Neural crest cell (in vitro differentiated cells): ENCODE data around the gene CACTIN. TPM values are rescaled to one million over a fixed set of nuclear protein-coding genes. Genes with fewer than 3 reads are reported as not detected.

ENCODE experiments used
- DNase-seq: peaks from one replicate; pipeline ENCODE4 v3.0.0; 2021; ENCODE audit warnings: low read depth, mixed read lengths, low spot score
- H3K27ac Mint-ChIP-seq: one replicate; pipeline ENCODE4 v1.8.0; 2021; ENCODE audit warnings: mild to moderate bottlenecking, mixed read lengths; ENCODE audit not compliant: unreplicated experiment
- H3K27me3 Mint-ChIP-seq: 2 replicates; pipeline ENCODE4 v1.8.0; 2021; ENCODE audit warnings: low read depth, mild to moderate bottlenecking, mixed read lengths
- H3K36me3 Mint-ChIP-seq: 2 replicates; pipeline ENCODE4 v1.8.0; 2021; ENCODE audit warnings: low read depth, mild to moderate bottlenecking, mixed read lengths
- H3K4me1 Mint-ChIP-seq: 2 replicates; pipeline ENCODE4 v1.8.0; 2021; ENCODE audit warnings: mixed read lengths
- H3K4me3 Mint-ChIP-seq: one replicate; pipeline ENCODE4 v1.8.0; 2021; ENCODE audit warnings: mild to moderate bottlenecking, mixed read lengths
- H3K9me3 Mint-ChIP-seq: 2 replicates; pipeline ENCODE4 v1.8.0; 2021; ENCODE audit warnings: mixed read lengths
- total RNA-seq: library from RNA; stranded (reverse); gene quantifications from 2 replicates; pipeline ENCODE4 v1.2.1, GENCODE V29; 2021
- TF ChIP-seq, protein P1 (sequence below): fragments of 200-600 bp; sonication (generic); conservative IDR thresholded peaks from 2 replicates; pipeline ENCODE4 v1.5.0; 2021; ENCODE audit warnings: antibody characterized with exemption, mild to moderate bottlenecking

CACTIN gene
- total RNA-seq, 1 donor from 2014 or later: 33.5 TPM

GRCh38 chr19:3658870-3659745, 32.5 kb upstream of the CACTIN start:
- H3K27ac Mint-ChIP-seq: no peak overlapping the region
- H3K9me3 Mint-ChIP-seq: no peaks in the 10 kb centered on the region
- H3K27me3 Mint-ChIP-seq: no peaks in the 10 kb centered on the region
- H3K4me3 Mint-ChIP-seq: no peak overlapping the region
- H3K4me1 Mint-ChIP-seq: no peaks in the 10 kb centered on the region
- DNase-seq: no peak
- TF ChIP-seq, protein P1, sequence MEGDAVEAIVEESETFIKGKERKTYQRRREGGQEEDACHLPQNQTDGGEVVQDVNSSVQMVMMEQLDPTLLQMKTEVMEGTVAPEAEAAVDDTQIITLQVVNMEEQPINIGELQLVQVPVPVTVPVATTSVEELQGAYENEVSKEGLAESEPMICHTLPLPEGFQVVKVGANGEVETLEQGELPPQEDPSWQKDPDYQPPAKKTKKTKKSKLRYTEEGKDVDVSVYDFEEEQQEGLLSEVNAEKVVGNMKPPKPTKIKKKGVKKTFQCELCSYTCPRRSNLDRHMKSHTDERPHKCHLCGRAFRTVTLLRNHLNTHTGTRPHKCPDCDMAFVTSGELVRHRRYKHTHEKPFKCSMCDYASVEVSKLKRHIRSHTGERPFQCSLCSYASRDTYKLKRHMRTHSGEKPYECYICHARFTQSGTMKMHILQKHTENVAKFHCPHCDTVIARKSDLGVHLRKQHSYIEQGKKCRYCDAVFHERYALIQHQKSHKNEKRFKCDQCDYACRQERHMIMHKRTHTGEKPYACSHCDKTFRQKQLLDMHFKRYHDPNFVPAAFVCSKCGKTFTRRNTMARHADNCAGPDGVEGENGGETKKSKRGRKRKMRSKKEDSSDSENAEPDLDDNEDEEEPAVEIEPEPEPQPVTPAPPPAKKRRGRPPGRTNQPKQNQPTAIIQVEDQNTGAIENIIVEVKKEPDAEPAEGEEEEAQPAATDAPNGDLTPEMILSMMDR: no peak
- no peaks in the 10 kb centered on the region for H3K36me3 Mint-ChIP-seq

- H3K36me3 Mint-ChIP-seq: no peaks in the 10 kb centered on the region
- H3K27me3 Mint-ChIP-seq: no peaks in the 10 kb centered on the region
- H3K27ac Mint-ChIP-seq: no peak overlapping the region
- H3K4me3 Mint-ChIP-seq: no peak overlapping the region
- no peaks in the 10 kb centered on the region for H3K9me3 Mint-ChIP-seq
- H3K4me1 Mint-ChIP-seq: no peaks in the 10 kb centered on the region
- TF ChIP-seq, protein P1: no peak
- no peak for DNase-seq
Observed at GRCh38 chr19:3658004-3658869, 31.6 kb upstream of the CACTIN start.

- no peak for DNase-seq
- Mint-ChIP-seq H3K4me1 (no peaks in the 10 kb centered on the region), H3K9me3 (no peaks in the 10 kb centered on the region), H3K36me3 (no peaks in the 10 kb centered on the region), H3K27ac (no peak overlapping the region), H3K4me3 (no peak overlapping the region), H3K27me3 (no peaks in the 10 kb centered on the region)
- TF ChIP-seq, protein P1: no peak
Observed at GRCh38 chr19:3657395-3657769, 30.8 kb upstream of the CACTIN start.

GRCh38 chr19:3656747-3657394, 30.3 kb upstream of the CACTIN start:
- Mint-ChIP-seq H3K27ac (no peak overlapping the region), H3K9me3 (no peaks in the 10 kb centered on the region), H3K4me1 (no peaks in the 10 kb centered on the region), H3K27me3 (no peaks in the 10 kb centered on the region), H3K4me3 (no peak overlapping the region), H3K36me3 (no peaks in the 10 kb centered on the region)
- no peak for DNase-seq
- TF ChIP-seq, protein P1: no peak

DNA sequence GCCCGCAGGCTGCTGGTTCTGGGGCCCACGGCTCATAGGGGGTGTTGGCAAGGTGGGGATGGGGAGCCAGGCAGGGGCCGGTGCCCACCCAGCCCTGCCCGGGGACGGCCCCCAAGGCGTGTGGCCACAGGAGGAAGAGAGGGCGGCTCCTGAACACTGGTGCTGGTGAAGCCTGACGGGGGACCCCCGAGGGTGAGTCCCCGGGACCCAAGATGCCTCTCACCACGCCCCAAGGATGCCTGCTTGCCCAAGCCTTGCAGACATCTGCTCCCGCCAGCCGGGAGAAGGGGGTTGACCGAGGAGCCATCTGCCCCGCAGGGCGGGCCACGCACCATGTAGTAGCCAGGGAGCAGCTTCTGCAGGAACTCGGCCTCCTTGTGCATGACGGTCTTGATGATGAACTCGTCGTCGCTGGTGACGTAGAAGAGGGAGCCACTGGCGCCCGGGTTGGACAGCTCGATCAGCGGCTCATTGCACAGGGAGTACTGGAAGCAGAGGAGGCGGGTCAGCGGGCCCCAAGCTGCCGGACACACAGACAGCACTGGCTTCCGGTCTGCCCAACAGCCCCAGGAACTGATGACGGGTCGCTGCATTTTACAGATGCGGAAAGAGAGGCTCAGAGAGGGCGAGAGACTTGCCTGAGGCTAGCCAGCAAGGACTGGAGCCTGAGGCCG, 29.6 kb upstream of the CACTIN start:
- DNase-seq: no peak
- Mint-ChIP-seq H3K4me1 (no peaks in the 10 kb centered on the region), H3K27ac (no peak overlapping the region), H3K4me3 (no peak overlapping the region), H3K36me3 (no peaks in the 10 kb centered on the region), H3K9me3 (no peaks in the 10 kb centered on the region), H3K27me3 (no peaks in the 10 kb centered on the region)
- TF ChIP-seq, protein P1: no peak
